Left forelimb (tissue), 1 donor: Measurements from ENCODE around the gene ITPR2.
"Not testable (repeated sequence)": the region's sequence is repeated elsewhere in the genome, so short reads cannot be mapped to it uniquely, and the experiment has no call there.

Experiments
- DNase-seq: peaks from one replicate; pipeline ENCODE4 v3.0.0-alpha.2; 2018; ENCODE audit warnings: low spot score

ITPR2 gene

DNA sequence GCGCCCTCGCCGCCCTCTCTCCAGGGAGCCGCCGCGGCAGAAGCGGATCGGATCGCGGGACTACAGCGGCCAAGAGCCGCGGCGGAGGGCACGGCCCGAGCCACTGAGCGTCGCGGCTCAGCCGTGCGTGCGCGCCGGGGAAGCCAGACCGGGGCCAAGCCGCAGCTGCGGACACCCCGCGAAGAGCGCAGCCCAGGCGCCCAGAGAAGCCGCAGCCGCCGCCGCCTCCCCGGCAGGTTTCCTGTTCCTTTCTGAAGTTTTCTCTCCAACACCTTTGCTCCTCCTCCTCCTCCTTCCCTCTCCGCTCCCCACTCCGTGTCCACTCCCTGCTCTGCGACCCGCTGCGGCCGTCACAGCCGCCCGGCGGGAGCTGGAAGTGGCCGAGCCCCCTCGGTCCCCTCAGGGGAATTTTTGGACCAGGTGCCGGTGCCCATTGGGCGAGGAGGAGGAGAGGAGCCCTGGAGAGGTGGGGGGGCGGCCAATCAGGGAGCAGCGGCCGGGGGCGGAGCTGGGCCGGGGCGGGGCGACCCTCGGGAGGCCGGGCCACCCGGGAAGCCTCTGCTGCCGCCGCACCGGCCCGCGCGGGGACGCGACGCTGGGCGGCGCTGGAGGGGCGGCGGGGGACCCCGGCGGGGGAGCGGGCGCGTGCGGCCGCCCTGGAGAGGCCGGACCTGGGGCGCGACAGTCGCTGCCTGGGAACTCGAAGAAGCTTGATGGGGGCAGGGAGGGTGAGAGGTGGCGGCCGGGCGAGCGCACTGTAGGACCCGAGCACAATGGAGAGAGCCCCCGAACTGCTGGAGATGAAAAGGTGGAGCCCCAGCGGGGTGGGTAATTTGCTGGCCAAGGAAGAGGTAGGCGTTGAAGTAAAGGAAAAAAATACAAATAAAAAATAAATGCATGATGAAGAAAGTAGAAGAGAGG is at the start of gene ITPR2:
Gene ITPR2, minus strand, starts transcription at position 373 of the 921 bp plus-strand sequence. CDS start 413 bp downstream, outside the sequence.
- peak; percentile 91 for DNase-seq

DNA sequence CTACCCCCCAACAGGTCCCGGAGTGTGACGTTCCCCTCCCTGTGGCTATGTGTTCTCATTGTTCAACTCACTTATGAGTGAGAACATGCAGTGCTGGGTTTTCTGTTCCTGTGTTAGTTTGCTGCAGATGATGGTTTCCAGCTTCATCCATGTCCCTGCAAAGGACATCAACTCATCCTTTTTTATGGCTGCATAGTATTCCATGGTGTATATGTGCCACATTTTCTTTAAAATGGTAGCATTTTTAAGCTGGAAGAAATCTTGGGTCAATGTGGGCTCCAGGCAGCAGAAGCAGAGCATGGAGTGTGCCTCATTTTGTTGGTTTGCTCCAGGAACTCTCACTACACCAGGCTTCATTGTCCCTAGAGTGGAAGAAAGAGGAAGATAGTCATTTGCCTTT is 47.6 kb upstream of the ITPR2 start:
- DNase-seq = no peak

DNA sequence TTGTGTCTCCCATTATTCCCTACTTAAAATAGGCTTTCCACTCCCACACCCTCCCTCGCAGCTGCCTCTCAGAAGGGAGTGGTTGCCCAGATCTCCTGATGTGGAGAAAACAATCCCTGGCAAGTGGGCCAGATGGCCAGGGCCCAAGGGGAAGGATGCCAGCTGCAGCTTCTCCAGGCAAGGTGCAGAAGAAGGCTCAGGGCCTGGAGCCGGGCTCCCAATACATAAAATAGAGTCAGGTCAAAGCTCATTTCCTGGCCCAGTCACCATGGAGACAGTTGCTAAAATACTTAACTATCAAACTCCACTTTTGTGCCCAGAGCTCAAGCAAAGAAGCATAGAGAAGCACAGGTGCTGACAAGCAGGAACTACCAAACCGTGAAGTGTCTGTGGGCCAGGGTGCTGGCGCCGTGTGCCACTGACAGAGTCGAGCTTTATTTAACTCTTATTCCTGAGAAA is 45.7 kb upstream of the ITPR2 start:
- DNase-seq = peak; percentile 77

DNA sequence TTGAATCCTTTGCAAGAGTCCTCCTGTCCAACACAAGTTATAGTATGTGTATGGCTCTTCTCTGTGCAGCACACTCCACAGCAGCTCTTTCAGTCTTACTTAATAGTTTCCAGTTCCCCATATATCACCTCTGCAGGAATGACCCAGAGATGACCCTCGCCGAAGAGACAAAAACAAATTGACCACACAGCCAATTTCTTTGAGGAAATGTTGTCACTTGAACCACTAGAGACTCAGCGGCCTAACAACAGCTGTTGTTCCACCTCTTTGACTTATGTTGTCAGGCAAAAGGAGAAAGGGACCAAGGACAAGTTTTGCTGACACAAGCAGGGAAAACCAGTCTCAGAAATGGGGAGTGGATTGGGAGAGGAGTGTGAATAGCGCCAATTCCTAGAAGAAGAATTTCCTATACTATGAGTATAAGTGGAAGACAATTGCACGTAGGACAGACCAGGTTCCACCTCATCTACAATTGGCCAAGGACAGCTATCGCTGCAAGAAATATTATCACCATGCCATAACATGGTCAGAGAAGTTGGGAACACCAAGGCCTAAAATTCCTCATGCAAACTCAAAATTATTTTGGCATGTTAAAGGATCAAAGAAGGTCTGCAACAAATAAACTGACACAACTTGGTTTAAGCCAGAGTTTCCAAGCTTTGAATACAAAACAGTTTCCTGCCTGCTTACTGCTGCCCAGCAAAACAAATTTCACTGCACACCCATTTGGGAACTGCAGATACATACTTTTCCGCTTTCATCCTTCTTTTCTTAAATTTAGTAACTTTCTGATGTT is 41.7 kb upstream of the ITPR2 start:
- DNase-seq = no peak

DNA sequence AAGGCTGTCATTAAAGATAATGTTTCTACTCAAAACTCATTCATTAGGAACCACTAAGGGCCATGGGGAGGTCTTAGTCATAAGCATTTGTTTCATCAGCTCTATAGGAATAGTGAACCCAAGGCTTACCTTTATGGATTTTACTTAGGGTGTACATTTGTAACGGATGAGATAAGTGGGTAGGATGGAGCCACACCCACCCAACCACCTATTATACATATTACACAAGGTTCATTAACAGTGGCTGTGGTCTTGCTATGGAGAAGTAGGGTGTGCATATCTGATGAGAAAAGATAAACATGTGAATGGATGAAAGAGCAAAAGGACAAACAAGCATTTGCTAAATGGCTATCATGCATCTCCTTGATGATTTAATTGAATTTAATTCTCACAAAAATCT is 39.6 kb upstream of the ITPR2 start:
- no peak for DNase-seq

DNA sequence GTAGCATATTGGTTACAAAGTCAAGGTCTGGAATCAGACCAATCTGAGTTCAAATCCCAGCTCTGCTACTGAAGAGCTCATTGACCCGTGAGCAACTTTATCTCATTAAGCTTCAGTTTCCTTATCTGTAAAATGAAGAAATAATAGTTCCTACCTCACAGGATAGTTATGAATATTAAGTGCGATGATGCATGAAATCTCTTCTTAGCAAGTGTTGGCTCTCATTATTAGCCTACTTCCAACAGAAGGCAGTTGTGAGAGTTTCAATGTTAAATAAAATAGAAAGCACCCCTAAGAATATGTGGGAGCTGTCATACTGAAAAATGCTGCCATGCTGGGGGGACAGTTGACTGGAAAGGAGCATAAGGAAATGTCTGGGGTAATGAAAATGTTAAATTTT is 39.0 kb upstream of the ITPR2 start:
- no peak for DNase-seq

DNA sequence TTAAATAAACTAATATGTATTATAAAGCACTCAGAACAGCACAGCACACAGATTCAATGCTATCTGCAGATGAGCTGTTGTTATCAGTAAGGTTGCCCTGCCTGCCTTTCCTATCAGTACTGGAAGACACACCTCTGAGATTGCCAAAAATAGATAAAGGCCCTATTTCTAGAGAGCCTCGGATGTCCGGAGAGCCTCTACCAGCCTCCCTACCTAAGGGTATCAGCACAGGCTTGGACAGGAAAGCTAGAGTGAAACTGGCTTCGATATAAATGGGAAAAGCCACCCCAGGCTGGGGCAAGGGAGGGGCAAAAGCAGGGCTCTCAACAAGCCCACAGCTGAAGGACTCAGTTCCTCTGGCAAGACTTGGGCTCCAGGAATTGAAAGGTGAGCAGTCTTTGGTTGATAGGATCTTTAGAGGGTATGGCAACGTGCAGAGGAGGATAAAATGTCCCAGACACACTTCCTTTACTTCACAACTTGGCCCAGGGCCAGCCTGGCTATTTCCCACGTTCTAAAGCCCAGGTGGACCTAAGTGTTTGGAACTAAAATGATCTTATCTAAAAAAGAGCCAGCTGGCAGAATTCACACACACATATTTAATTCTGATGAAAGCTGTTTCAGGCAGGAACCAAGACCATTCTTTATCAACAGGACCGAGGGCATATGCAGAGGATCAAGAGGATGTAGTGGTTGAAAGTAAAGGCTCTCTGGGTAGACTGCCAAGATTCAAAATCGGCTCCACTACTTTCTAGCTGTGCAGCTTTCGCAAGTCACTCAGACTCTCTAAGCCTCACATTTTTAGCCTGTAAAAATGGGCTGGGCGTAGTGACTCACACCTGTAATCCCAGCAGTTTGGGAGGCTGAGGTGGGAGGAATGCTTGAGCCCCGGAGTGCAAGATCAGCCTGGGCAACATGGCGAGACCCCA is 37.8 kb upstream of the ITPR2 start:
- no peak for DNase-seq

DNA sequence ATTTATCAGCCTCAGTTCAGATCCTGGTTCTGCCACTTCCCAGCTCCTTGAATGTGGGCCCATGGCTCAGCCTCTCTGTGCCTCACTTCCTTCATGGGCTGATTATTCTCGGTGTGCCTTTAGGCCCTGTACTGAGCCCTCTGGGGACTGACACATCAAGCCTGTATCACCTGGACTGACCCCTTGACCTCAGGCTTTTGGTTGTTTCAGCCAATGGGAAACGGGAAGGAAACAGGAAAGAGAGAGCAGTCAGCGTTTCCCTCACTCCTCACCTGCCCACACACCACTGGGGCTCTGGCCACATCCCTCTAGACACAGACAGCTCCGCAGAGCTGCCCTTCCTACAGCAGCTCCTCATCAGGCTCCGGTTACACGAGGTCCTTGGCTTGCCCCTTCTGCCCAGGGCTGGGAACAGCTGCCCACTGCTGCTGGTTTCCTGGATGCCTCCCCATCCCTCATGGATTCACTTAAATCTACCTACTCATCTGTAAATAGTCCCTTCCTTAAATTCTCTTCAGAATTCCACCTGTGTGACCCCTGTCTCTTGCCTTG is 37.0 kb upstream of the ITPR2 start:
- no peak for DNase-seq

DNA sequence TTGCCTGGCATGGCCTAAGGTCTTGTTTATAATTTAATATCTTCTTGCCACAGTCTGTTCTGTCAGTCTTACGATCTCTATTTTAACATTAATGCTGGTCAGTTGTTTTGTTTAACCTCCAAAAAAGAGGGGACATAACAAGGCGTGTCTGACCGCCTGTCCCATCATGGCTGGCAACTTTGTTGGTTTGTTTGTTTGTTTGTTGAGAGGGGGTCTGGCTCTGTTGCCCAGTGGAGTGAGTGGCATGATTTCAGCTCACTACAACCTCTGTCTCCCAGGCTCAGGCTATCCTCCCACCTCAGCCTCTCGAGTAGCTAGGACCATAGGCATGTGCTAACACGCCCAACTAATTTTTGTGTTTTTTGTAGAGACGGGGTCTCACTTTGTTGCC is 36.1 kb upstream of the ITPR2 start:
- DNase-seq = no peak

DNA sequence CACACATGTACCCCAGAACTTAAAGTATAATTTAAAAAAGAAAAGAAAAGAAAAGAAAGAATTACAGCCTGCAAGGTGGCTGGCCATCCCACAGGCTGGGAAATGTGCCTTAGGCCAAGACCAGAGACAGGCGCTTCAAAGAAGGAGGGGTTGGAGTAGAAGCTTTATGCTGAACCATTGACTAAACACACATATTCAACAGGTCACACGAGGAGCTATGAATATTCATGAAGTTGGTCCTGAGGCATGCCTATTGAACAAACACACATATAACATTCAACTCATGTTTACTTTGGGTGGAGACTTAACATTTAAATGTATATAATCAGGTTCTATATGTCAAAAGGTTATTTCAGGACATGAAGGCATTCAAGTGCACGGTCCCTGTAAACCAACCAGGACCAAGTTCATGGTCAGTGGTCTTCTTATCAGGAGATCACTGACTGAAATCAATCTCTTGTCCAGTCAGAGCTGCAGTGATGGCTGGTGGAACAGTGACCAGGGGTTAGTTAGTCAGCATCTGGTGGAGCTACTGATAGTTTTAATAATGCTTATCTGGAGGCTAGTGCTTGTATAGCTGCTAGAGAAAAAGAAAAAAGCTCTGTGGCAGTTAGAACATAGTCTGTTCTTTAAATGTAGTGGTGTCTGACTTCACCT is 35.6 kb upstream of the ITPR2 start:
- DNase-seq = no peak

DNA sequence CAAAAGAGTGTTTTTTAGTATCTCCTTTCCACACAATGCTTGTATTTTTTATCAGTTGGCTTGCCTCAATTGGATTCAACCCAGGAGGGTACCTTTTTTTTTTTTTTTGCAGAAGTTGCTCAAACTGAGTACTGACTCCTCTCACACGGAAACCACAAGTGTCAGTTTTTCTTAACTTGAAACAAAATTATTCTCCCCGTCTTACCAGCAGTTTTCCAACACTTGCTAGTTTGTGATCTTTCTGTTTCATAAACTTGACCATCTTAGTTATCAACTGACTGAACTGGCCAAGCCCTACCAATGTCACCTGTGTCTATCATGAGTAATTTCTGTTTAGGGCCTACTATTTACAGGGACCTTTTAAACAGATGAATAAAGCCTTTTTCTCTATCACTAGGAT is 34.1 kb upstream of the ITPR2 start:
- no peak for DNase-seq

DNA sequence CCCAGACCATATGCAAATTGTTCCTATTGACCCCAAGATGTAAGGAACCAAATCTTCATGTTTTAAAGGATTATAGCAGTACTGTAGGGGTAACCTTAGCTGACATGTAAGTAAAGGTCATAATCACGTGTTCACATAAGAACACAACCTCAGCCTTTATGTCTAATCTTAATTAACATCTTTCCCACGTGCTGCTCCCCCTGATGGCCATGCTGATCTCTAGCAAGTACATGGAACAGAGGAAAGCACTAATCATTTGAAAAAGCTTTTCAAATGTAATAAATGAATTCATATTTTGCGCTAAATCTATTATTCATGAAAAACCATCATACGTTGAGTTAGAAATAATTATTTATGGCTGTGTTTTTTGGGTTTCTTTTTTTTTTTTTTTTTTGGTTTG is 30.5 kb upstream of the ITPR2 start:
- DNase-seq = no peak

DNA sequence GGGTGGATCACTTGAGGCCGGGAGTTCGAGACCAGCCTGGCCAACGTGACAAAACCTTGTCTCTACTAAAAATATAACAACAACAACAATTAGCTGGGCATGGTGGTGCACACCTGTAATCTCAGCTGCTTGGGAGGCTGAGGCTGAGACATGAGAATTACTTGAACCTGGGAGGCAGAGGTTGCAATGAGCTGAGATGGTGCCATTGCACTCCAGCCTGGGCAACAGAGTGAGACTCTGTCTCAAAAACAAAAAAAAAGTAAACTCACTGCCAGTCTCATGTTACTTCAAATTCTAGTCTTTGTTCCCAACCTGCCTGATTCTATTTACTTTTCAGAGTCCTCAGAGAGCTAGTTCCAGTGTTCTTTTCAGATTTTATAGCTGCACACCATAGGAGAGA is 29.8 kb upstream of the ITPR2 start:
- DNase-seq = not testable (repeated sequence)

DNA sequence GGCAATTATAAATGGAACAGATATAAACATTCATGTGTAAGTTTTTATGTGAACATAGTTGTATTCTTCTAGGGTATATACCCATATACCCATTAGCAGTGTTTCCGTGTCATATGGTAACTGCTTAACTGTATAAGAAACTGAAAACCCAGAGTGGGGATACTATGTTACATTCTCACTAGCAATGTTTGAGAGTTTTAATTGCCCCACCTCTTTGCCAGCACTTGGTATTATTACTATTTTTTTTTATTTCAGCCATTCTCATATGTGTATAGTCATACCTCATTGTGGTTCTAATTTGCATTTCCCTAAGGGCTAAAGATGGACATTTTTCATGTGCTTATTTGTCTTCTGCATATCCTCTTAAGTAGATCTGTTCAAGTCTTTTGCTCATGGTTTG is 28.7 kb upstream of the ITPR2 start:
- no peak for DNase-seq

DNA sequence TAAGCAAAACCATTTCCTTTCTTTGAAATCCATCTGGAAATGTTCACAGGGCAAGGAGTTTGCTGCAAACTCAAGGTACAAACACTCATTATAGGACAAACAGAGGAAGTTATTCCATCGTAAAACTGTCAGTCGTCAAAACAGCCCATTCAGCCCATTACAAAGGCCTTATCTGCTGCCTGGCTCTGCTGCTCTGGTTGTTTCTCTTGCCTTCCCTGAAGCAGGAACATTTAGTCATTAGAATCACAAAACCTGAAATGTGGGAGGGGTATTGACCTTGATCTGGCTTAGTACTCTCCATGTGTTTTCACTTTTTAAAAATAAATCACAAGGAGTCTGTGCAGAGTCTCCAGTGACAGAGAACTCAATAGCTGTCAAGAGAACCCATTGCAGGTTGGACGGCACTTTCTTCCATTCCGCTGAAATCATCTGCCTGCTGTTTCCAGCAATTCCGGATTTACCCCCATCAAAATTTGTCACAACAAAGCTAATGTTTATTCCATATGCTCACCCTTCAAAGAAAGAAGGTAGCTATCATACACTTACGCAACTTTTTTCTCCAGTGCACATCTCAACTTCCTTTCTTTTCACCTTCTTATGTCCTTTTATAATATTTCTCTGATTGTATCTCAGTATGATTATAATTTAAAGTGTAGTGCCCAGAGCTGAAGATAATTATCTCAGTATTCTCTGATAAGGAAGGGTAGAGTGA is 24.6 kb upstream of the ITPR2 start:
- no peak for DNase-seq

DNA sequence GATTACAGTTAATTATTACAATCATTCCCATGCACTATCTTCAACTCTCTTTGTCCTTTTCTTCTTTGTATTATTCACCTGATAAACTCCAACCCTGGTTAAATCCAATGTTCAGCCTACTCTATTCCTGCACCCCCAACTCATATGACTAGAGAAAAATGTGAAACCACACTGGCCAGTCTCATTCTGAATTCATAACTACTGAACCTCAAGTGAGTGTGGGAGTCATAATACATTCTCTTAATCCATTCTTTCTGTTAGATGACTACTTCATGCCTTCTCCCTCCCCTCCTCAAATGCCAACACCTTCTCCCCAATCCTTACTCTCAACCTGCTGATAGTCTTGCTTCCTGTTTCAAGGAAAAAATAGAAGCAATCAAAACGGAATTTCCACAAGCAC is 22.3 kb upstream of the ITPR2 start:
- DNase-seq = no peak

DNA sequence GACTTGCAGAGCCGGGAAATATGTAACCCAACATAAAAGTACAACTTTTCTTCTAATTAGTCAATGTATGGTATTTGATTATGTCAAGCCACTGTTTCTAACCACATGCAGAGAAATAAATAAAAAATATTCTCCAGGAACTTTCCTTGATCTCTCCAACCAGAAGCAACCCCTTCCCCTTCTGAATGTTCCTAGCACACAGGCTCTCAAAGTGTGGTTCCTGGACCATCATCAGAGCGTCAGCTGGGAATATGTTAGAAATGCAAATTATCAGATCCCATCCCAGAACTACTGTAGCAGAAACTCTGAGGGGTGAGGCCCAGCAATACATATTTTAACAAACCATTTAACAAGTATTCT is 21.0 kb upstream of the ITPR2 start:
- no peak for DNase-seq

DNA sequence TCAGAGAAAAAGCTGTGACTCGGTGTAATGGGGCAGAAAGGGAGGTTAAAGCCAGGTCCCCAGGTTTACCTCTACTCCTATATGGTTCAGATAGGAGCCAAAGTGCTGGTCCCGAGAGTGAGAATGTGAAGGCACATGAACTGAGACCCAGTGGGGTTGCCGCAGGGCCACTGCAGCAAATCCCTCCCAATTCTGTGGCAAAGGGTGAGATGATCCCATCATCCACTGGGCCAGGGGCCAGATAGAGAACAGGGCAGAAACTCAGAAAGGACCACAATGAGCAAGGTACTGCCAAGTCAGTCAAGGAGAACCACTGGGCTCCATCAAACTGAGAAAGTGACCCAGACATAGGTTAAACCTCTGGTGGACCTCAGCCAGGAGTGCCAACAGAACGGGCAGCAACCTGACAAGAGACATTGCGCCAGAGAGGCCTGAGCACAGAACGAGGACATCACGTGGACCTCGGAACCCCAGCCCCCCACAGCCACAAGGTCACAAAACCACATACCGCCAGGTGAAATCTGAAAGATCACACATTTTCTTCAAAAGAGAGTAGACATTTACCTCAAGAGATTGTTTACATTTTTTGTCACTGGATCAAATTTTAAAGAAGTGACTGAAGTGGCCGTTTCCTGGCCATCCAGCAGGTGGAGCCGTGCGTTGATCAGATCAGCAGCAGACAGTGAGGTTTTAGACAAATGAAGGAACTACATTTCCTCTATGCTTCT is 20.5 kb upstream of the ITPR2 start:
- DNase-seq = no peak

DNA sequence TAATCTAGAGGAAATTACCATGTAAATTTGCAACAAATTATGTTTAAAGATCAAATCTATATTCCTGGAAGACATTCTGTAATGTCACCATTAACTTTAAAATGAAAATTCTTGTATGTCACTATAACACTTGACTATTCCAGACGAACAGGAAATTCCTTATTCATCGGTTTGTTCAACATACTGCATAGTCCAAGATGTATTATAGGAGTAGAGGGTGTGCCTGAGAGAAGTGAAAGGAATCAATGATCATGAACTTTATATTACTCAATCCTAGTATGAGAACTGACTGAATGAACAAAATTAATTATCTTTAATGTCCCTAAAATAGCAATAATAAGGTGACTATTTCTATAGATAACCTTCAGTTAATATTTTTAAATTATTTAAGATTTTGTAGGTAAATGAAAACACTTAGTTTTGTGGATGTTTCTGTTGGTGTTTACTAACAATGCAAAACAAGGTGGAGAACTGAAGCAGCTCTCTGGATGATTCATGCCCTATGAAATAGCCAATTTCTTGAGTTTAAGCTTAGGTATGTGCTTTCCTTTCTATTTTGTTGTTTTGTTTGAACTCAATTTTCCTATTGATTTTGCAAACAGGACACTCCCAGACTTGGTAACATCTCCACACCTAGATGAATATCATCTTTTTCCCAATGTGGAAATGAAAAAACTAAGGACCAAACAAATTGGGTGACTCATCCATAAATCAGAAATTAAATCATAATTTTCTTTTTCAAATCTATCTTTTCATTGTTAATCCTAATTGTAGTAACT is 18.2 kb upstream of the ITPR2 start:
- DNase-seq = no peak
